Peyer's patch (tissue), 4 donors: ENCODE results near the gene PAK4. TPM values are rescaled to one million over a fixed set of nuclear protein-coding genes. Genes with fewer than 3 reads are reported as not detected.

Experiments
- DNase-seq, 3 donors: peaks; one replicate each; pipeline ENCODE4 v3.0.0-alpha.2; 2017 to 2019
- H3K27ac ChIP-seq, 4 donors: fragments of 200-600 bp; sonication (generic); one replicate each; pipeline ENCODE4 v1.5.1; 2016 to 2019
- H3K27me3 ChIP-seq, 2 donors: fragments of 200-600 bp; sonication (generic); one replicate each; pipeline ENCODE4 v1.5.1; 2019
- H3K36me3 ChIP-seq, 3 donors: fragments of 200-600 bp; sonication (generic); one replicate each; pipeline ENCODE4 v1.5.1; 2016 to 2019
- H3K4me1 ChIP-seq, 4 donors: fragments of 200-600 bp; sonication (generic); one replicate each; pipeline ENCODE4 v1.5.1; 2016 to 2019
- H3K4me3 ChIP-seq, 4 donors: fragments of 200-600 bp; sonication (generic); 1 replicate in 3 of 4; 2 replicates in 1 of 4; pipeline ENCODE4 v1.5.1; 2016 to 2019; ENCODE audit warnings: mild to moderate bottlenecking in 1 of 4
- H3K9me3 ChIP-seq, 4 donors: fragments of 200-600 bp; sonication (generic); one replicate each; pipeline ENCODE4 v1.5.1; 2016 to 2019; ENCODE audit warnings: mild to moderate bottlenecking in 1 of 4
- POLR2A ChIP-seq, 2 donors: fragments of 450-650 bp; IDR thresholded peaks; one replicate each; pipeline ENCODE4 v1.5.1; 2017; ENCODE audit warnings: antibody characterized with exemption in 2 of 2, mild to moderate bottlenecking in 2 of 2, moderate library complexity in 2 of 2
- total RNA-seq, 4 donors: library from RNA; depleted of rRNA; stranded (reverse); fragments of >200 nt; gene quantifications; one replicate each; pipeline ENCODE4 v1.1.0, GENCODE V29; 2016
- TF ChIP-seq, protein P1 (sequence below), 6 experiments: fragments of 450-650 bp in 4 of 6; fragments of 200-600 bp in 2 of 6; sonication (generic) in 1 of 6; IDR thresholded peaks; one replicate each; pipeline ENCODE4 v1.5.1; 2017 to 2019; ENCODE audit warnings: antibody characterized with exemption in 6 of 6, mild to moderate bottlenecking in 3 of 6, moderate library complexity in 1 of 6

PAK4 gene
- total RNA-seq, 4 donors from 2014 or later, result 24.8 to 73.0 (median 45.7) TPM

DNA sequence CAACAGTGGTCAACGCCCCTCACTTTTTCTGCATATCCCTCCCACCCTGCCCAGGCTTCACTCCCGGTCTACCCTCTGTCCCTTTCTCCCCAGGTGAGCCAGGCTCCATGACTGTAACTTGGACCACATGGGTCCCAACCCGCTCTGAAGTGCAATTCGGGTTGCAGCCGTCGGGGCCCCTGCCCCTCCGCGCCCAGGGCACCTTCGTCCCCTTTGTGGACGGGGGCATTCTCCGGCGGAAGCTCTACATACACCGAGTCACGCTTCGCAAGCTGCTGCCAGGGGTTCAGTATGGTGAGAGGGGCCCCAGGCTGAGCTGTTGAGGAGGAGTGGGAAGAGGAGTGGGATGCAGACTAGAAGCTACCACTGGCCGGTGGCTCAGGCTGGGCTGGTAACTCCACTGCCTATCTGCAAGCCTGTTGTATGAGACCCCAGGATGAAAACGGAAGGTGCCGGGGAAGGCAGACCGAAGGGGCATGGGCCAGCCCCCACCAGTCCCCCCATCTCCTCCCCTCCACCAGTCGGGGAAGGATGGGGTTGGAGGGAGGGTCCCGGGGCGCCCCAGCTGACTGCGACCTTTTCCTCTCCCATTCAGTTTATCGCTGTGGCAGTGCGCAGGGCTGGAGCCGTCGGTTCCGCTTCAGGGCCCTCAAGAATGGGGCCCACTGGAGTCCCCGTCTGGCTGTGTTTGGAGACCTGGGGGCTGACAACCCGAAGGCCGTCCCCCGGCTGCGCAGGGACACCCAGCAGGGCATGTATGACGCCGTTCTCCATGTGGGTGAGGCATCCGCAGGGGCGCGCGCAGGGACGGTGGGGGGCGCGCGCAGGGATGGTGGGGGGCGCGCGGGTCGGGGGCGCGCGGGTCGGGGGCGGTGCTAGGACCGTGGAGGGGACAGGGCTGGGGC, 27.0 kb upstream of the PAK4 start:
- Histone ChIP-seq H3K4me1 (peaks cover 0 to 8% (median 0%) of the 10 kb centered on the region in 4 donors), H3K36me3 (no peaks in the 10 kb centered on the region), H3K9me3 (no peaks in the 10 kb centered on the region), H3K27ac (no peak overlapping the region), H3K4me3 (no peak overlapping the region), H3K27me3 (no peaks in the 10 kb centered on the region)
- no peak for TF ChIP-seq POLR2A (IDR thresholded peaks at IDR 0.05)
- TF ChIP-seq, protein P1, sequence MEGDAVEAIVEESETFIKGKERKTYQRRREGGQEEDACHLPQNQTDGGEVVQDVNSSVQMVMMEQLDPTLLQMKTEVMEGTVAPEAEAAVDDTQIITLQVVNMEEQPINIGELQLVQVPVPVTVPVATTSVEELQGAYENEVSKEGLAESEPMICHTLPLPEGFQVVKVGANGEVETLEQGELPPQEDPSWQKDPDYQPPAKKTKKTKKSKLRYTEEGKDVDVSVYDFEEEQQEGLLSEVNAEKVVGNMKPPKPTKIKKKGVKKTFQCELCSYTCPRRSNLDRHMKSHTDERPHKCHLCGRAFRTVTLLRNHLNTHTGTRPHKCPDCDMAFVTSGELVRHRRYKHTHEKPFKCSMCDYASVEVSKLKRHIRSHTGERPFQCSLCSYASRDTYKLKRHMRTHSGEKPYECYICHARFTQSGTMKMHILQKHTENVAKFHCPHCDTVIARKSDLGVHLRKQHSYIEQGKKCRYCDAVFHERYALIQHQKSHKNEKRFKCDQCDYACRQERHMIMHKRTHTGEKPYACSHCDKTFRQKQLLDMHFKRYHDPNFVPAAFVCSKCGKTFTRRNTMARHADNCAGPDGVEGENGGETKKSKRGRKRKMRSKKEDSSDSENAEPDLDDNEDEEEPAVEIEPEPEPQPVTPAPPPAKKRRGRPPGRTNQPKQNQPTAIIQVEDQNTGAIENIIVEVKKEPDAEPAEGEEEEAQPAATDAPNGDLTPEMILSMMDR (IDR thresholded peaks at IDR 0.05), result no peak
- no peak for DNase-seq

DNA sequence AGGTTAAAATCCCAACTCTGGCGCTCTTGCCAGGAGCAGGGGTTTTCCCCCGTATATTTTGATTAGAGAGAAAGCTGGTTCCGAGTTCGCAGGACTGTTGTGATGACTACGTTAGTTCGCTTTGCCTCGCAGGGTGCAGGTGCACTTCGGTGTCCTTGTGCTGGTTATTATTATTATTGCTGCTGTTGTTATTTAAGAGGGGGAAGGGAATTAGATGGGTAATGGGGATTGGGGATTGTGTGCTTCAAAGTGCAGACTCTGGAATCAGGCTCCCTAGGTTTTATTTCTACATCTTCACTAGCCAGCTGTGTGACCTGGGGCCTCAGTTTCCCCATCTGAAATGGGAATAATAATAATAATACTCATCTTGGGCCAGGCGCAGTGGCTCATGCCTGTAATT, 26.2 kb upstream of the PAK4 start:
- Histone ChIP-seq H3K4me1 (peaks cover 0 to 8% (median 0%) of the 10 kb centered on the region in 4 donors), H3K27me3 (no peaks in the 10 kb centered on the region), H3K36me3 (no peaks in the 10 kb centered on the region), H3K27ac (no peak overlapping the region), H3K9me3 (no peaks in the 10 kb centered on the region), H3K4me3 (no peak overlapping the region)
- DNase-seq, result no peak
- TF ChIP-seq POLR2A (IDR thresholded peaks at IDR 0.05), result no peak
- TF ChIP-seq, protein P1 (IDR thresholded peaks at IDR 0.05), result no peak

DNA sequence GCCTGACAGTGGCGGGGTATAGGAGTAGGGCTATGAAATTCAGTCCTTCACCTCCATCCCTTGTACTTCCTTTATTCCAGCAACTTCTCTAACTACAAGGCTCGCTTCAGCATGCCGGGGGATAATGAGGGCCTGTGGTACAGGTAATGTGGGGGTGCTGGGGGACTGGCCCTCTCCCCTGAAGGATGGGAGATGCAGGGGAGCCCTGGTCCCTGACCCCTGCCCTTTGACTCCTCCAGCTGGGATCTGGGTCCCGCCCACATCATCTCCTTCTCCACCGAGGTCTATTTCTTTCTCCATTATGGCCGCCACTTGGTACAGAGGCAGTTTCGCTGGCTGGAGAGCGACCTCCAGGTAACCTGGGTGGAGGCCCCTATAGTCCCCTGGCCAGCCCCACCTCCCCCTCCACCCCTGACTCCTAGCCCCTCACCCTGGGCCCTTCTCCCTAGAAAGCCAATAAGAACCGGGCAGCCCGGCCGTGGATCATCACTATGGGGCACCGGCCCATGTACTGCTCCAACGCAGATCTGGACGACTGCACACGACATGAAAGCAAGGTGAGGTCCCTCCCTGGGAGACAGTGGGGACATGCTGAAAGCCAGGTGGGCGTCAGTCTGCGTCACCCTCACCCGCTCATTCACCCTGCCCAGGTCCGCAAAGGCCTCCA, 25.0 kb upstream of the PAK4 start:
- Histone ChIP-seq H3K27me3 (no peaks in the 10 kb centered on the region), H3K4me3 (no peak overlapping the region), H3K27ac (no peak overlapping the region), H3K4me1 (peaks cover 0 to 4% (median 0%) of the 10 kb centered on the region in 4 donors), H3K9me3 (no peaks in the 10 kb centered on the region), H3K36me3 (no peaks in the 10 kb centered on the region)
- TF ChIP-seq, protein P1 (IDR thresholded peaks at IDR 0.05), result no peak
- no peak for TF ChIP-seq POLR2A (IDR thresholded peaks at IDR 0.05)
- no peak for DNase-seq

DNA sequence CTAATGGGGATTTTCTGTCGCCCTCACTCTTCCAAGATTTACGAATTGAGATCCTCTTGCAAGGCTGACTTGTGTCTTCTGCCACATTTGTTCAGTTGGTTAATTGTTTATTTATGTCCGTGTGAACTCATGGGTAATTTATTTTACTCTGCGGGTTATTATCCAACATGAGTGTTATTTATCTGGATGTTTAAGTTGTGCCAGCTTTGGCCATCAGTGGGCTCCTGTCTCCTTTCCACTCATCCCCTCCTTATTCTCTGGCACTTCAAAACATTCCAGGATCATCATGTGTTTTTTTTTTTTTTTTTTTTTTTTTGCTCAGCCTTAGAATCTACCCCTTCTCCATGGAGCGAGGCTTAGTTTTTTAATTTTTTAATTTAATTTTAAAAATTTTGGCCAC, 22.4 kb upstream of the PAK4 start:
- Histone ChIP-seq H3K36me3 (no peaks in the 10 kb centered on the region), H3K4me3 (no peak overlapping the region), H3K9me3 (no peaks in the 10 kb centered on the region), H3K27me3 (no peaks in the 10 kb centered on the region), H3K4me1 (no peaks in the 10 kb centered on the region), H3K27ac (no peak overlapping the region)
- no peak for TF ChIP-seq POLR2A (IDR thresholded peaks at IDR 0.05)
- TF ChIP-seq, protein P1 (IDR thresholded peaks at IDR 0.05), result no peak
- DNase-seq, result no peak

DNA sequence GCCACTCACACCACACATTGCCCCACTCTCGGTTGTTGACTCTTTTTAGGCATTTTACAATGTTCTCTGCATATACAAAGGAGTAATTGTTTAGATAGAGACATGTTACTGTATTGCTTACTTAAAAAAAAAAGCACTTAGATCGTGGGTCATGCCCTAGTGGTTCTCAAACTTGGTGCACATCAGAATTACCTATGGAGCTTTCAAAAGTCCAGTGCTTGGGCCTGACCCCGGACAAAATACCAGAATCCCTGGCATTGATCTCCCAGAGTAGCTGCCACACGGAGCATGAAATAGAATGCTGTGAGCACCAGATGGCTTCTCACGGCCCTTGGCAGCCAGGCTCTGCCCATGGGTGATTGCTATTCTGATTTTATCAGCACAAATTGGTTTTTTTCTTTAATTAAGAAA, 21.4 kb upstream of the PAK4 start:
- DNase-seq, result no peak
- no peaks in the 10 kb centered on the region for H3K9me3 ChIP-seq
- H3K4me1 ChIP-seq, result no peaks in the 10 kb centered on the region
- H3K27me3 ChIP-seq, result no peaks in the 10 kb centered on the region
- TF ChIP-seq, protein P1 (IDR thresholded peaks at IDR 0.05), result no peak
- no peak for TF ChIP-seq POLR2A (IDR thresholded peaks at IDR 0.05)
- H3K36me3 ChIP-seq, result no peaks in the 10 kb centered on the region
- no peak overlapping the region for H3K27ac ChIP-seq
- no peak overlapping the region for H3K4me3 ChIP-seq
